Activated naive CD4-positive, alpha-beta T cell treated with anti-CD3 and anti-CD28 coated beads for 36 hours (primary cell): ENCODE data around the gene CYFIP1. TPM values are rescaled to one million over a fixed set of nuclear protein-coding genes. Genes with fewer than 3 reads are reported as not detected.

Source experiments
- CTCF ChIA-PET: fragments of 350-600 bp; sonication (Branson Sonifier 250); formaldehyde crosslinking; loops from one replicate; lab custom pipeline; 2021; ENCODE audit warnings: antibody characterized with exemption; lab: Charles Lee
- DNase-seq: peaks from one replicate; pipeline ENCODE4 v3.0.0-alpha.2; 2020
- H3K27ac Mint-ChIP-seq: one replicate; pipeline ENCODE4 v1.8.0; 2021; ENCODE audit warnings: mild to moderate bottlenecking, mixed read lengths
- H3K27me3 Mint-ChIP-seq: one replicate; pipeline ENCODE4 v1.8.0; 2021; ENCODE audit warnings: low read depth, mixed read lengths
- H3K36me3 Mint-ChIP-seq: one replicate; pipeline ENCODE4 v1.8.0; 2021; ENCODE audit warnings: low read depth, mixed read lengths
- H3K4me1 Mint-ChIP-seq: one replicate; pipeline ENCODE4 v1.8.0; 2021; ENCODE audit warnings: low read depth, mixed read lengths
- H3K4me3 Mint-ChIP-seq: one replicate; pipeline ENCODE4 v1.8.0; 2021; ENCODE audit warnings: mild to moderate bottlenecking, moderate library complexity, mixed read lengths
- H3K9me3 Mint-ChIP-seq: one replicate; pipeline ENCODE4 v1.8.0; 2021; ENCODE audit warnings: mixed read lengths
- intact Hi-C: fragments of 100-400 bp; cut with micrococcal nuclease; formaldehyde crosslinking; loops from one replicate; pipeline ENCODE4 v1.15.1; 2023
- total RNA-seq, 2 experiments: library from RNA; stranded (reverse); gene quantifications; one replicate each; pipeline ENCODE4 v1.2.3, GENCODE V29; 2021

The CYFIP1 gene
- total RNA-seq, 2 experiments from 2014 or later: 34.0 to 35.1 TPM

GRCh38 chr15:22819651-22820050 lies 160.5 kb downstream of the CYFIP1 start:
- Mint-ChIP-seq H3K36me3 (peaks cover 12% of the 10 kb centered on the region), H3K4me1 (no peaks in the 10 kb centered on the region), H3K27ac (no peak overlapping the region), H3K27me3 (no peaks in the 10 kb centered on the region), H3K4me3 (no peak overlapping the region), H3K9me3 (no peaks in the 10 kb centered on the region)
- intact Hi-C loops: no loop called here
- no peak for DNase-seq
- CTCF ChIA-PET: no interaction called here

Other genes starting within 250 kb of the CYFIP1 start
- 1 to 10 TPM; 3.1 to 3.2 TPM for gene NIPA1, start 193.7 kb downstream of the CYFIP1 start, total RNA-seq
- gene NIPA2, start 141.7 kb downstream of the CYFIP1 start, total RNA-seq: 10 to 100 TPM; 47.0 to 47.9 TPM
- gene TUBGCP5, start 59.2 kb upstream of the CYFIP1 start, total RNA-seq: 10 to 100 TPM; 11.6 to 12.3 TPM
- not detected for gene GOLGA6L1, start 156.5 kb upstream of the CYFIP1 start, total RNA-seq